SK-N-SH treated with all-trans-retinoic acid at 6 μM for 48 hours (cell line): ENCODE data around the gene LPIN1.

ENCODE experiments used
- ARNTL ChIP-seq: fragments of 450-650 bp; formaldehyde crosslinking; IDR thresholded peaks from 2 replicates; pipeline ENCODE4 v1.5.0; 2020; ENCODE audit warnings: low read depth, mild to moderate bottlenecking, moderate library complexity, borderline replicate concordance
- CSDC2 ChIP-seq: fragments of 250-450 bp; sonication (Bioruptor Pico); IDR thresholded peaks from 2 replicates; pipeline ENCODE4 v1.5.0; 2020; ENCODE audit warnings: mild to moderate bottlenecking, moderate library complexity
- OSR1 ChIP-seq: fragments of 250-450 bp; sonication (Bioruptor Pico); IDR thresholded peaks from 2 replicates; pipeline ENCODE4 v1.8.0; 2022; ENCODE audit warnings: moderate library complexity, mild to moderate bottlenecking, inconsistent platforms
- PATZ1 ChIP-seq: fragments of 250-450 bp; sonication (Bioruptor Pico); IDR thresholded peaks from 2 replicates; pipeline ENCODE4 v1.8.0; 2020; ENCODE audit warnings: mild to moderate bottlenecking, moderate library complexity, borderline replicate concordance
- RARB ChIP-seq: fragments of 250-450 bp; sonication (Bioruptor Pico); IDR thresholded peaks from 2 replicates; pipeline ENCODE4 v1.8.0; 2021; ENCODE audit warnings: mild to moderate bottlenecking, moderate library complexity
- SNAI2 ChIP-seq: fragments of 250-450 bp; sonication (Bioruptor Pico); IDR thresholded peaks from 2 replicates; pipeline ENCODE4 v1.5.0; 2020; ENCODE audit warnings: mild to moderate bottlenecking, moderate library complexity
- ZFP3 ChIP-seq: fragments of 250-450 bp; sonication (Bioruptor Pico); IDR thresholded peaks from 2 replicates; pipeline ENCODE4 v1.5.0; 2020; ENCODE audit warnings: mild to moderate bottlenecking, moderate library complexity
- ZFP30 ChIP-seq: fragments of 450-650 bp; formaldehyde crosslinking; IDR thresholded peaks from 2 replicates; pipeline ENCODE4 v1.5.0; 2022; ENCODE audit warnings: mild to moderate bottlenecking, moderate library complexity
- ZNF8 ChIP-seq: fragments of 450-650 bp; formaldehyde crosslinking; IDR thresholded peaks from 2 replicates; pipeline ENCODE4 v1.5.0; 2020; ENCODE audit warnings: mild to moderate bottlenecking, moderate library complexity
- TF ChIP-seq, protein P1 (sequence below): fragments of 250-450 bp; sonication (Bioruptor Pico); IDR thresholded peaks from 2 replicates; pipeline ENCODE4 v1.5.1; 2020; ENCODE audit warnings: low read depth, mild to moderate bottlenecking, moderate library complexity
- TF ChIP-seq, protein P2 (sequence below): fragments of 250-450 bp; sonication (Bioruptor Pico); IDR thresholded peaks from 2 replicates; pipeline ENCODE4 v1.8.0; 2021; ENCODE audit warnings: low read depth, mild to moderate bottlenecking, moderate library complexity, borderline replicate concordance
- TF ChIP-seq, protein P3 (sequence below): fragments of 250-450 bp; sonication (Bioruptor Pico); IDR thresholded peaks from 2 replicates; pipeline ENCODE4 v1.5.1; 2021; ENCODE audit warnings: mild to moderate bottlenecking, moderate library complexity

- TF ChIP-seq, protein P1, sequence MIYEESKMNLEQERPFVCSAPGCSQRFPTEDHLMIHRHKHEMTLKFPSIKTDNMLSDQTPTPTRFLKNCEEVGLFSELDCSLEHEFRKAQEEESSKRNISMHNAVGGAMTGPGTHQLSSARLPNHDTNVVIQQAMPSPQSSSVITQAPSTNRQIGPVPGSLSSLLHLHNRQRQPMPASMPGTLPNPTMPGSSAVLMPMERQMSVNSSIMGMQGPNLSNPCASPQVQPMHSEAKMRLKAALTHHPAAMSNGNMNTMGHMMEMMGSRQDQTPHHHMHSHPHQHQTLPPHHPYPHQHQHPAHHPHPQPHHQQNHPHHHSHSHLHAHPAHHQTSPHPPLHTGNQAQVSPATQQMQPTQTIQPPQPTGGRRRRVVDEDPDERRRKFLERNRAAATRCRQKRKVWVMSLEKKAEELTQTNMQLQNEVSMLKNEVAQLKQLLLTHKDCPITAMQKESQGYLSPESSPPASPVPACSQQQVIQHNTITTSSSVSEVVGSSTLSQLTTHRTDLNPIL (CRISPR knock-in tag) = no peak
- TF ChIP-seq, protein P2, sequence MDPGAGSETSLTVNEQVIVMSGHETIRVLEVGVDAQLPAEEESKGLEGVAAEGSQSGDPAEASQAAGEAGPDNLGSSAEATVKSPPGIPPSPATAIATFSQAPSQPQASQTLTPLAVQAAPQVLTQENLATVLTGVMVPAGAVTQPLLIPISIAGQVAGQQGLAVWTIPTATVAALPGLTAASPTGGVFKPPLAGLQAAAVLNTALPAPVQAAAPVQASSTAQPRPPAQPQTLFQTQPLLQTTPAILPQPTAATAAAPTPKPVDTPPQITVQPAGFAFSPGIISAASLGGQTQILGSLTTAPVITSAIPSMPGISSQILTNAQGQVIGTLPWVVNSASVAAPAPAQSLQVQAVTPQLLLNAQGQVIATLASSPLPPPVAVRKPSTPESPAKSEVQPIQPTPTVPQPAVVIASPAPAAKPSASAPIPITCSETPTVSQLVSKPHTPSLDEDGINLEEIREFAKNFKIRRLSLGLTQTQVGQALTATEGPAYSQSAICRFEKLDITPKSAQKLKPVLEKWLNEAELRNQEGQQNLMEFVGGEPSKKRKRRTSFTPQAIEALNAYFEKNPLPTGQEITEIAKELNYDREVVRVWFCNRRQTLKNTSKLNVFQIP = no peak
- TF ChIP-seq PATZ1 (CRISPR knock-in tag) (no peak), OSR1 (no peak), RARB (CRISPR knock-in tag) (no peak), ZFP3 (CRISPR knock-in tag) (no peak), SNAI2 (CRISPR knock-in tag) (no peak), ZFP30 (CRISPR knock-in tag) (no peak), ZNF8 (CRISPR knock-in tag) (no peak), ARNTL (CRISPR knock-in tag) (no peak), CSDC2 (CRISPR knock-in tag) (no peak)
- TF ChIP-seq, protein P3, sequence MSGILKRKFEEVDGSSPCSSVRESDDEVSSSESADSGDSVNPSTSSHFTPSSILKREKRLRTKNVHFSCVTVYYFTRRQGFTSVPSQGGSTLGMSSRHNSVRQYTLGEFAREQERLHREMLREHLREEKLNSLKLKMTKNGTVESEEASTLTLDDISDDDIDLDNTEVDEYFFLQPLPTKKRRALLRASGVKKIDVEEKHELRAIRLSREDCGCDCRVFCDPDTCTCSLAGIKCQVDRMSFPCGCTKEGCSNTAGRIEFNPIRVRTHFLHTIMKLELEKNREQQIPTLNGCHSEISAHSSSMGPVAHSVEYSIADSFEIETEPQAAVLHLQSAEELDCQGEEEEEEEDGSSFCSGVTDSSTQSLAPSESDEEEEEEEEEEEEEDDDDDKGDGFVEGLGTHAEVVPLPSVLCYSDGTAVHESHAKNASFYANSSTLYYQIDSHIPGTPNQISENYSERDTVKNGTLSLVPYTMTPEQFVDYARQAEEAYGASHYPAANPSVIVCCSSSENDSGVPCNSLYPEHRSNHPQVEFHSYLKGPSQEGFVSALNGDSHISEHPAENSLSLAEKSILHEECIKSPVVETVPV = no peak
Observed at GRCh38 chr2:11814979-11815510, 68.6 kb downstream of the LPIN1 start.
